Stimulated activated CD8-positive, alpha-beta memory T cell treated with anti-CD3 and anti-CD28 coated beads, Interleukin-12 subunit alpha, Interleukin-12 subunit beta, amount 100 ng/mL, for 1 hour (primary cell): ENCODE results near the gene BTBD3.

Experiments
- DNase-seq: peaks from one replicate; pipeline ENCODE4 v3.0.0-alpha.2; 2020; ENCODE audit warnings: low read depth

The BTBD3 gene

GRCh38 chr20:11918391-11918845 lies 725 bp downstream of the BTBD3 start:
- no peak for DNase-seq

- DNase-seq, result no peak
Observed at GRCh38 chr20:11918981-11919380, 1.3 kb downstream of the BTBD3 start.

GRCh38 chr20:11919581-11919980 lies 1.9 kb downstream of the BTBD3 start:
- no peak for DNase-seq

GRCh38 chr20:11920083-11920482 lies 2.4 kb downstream of the BTBD3 start:
- DNase-seq, result no peak

GRCh38 chr20:11921321-11921720 lies 3.6 kb downstream of the BTBD3 start:
- no peak for DNase-seq

GRCh38 chr20:11922561-11922960 lies 4.9 kb downstream of the BTBD3 start:
- no peak for DNase-seq

GRCh38 chr20:11924923-11925322 lies 7.2 kb downstream of the BTBD3 start:
- no peak for DNase-seq

GRCh38 chr20:11926292-11926998 lies 8.8 kb downstream of the BTBD3 start:
- no peak for DNase-seq

- DNase-seq, result no peak
Observed at GRCh38 chr20:11929947-11930346, 12.3 kb downstream of the BTBD3 start.

- DNase-seq, result no peak
Observed at GRCh38 chr20:11935212-11936154, 17.8 kb downstream of the BTBD3 start.

GRCh38 chr20:11936157-11936556 lies 18.5 kb downstream of the BTBD3 start:
- no peak for DNase-seq

GRCh38 chr20:11937230-11937629 lies 19.5 kb downstream of the BTBD3 start:
- DNase-seq, result no peak

- DNase-seq, result no peak
Observed at GRCh38 chr20:11941593-11942246, 24.0 kb downstream of the BTBD3 start.

GRCh38 chr20:11943778-11944177 lies 26.1 kb downstream of the BTBD3 start:
- no peak for DNase-seq

- DNase-seq, result no peak
Observed at GRCh38 chr20:11948806-11949205, 31.1 kb downstream of the BTBD3 start.

- DNase-seq, result no peak
Observed at GRCh38 chr20:11949711-11950110, 32.0 kb downstream of the BTBD3 start.

GRCh38 chr20:11951696-11952095 lies 34.0 kb downstream of the BTBD3 start:
- DNase-seq, result no peak

GRCh38 chr20:11952639-11953038 lies 34.9 kb downstream of the BTBD3 start:
- DNase-seq, result no peak

- DNase-seq, result no peak
Observed at GRCh38 chr20:11957911-11958310, 40.2 kb downstream of the BTBD3 start.

GRCh38 chr20:11958855-11959254 lies 41.2 kb downstream of the BTBD3 start:
- no peak for DNase-seq

- no peak for DNase-seq
Observed at GRCh38 chr20:11965602-11966001, 47.9 kb downstream of the BTBD3 start.

- no peak for DNase-seq
Observed at GRCh38 chr20:11966186-11966585, 48.5 kb downstream of the BTBD3 start.
